Esophagus squamous epithelium (tissue), 4 donors: ENCODE measurements around the gene PTP4A1.

ENCODE experiments used
- CTCF ChIP-seq, 6 experiments: fragments of 450-650 bp in 4 of 6; fragments of 200-600 bp in 2 of 6; sonication (generic) in 2 of 6; IDR thresholded peaks; one replicate each; pipeline ENCODE4 v1.5.1; 2016 to 2019; ENCODE audit warnings: antibody characterized with exemption in 6 of 6, mild to moderate bottlenecking in 4 of 6, moderate library complexity in 4 of 6
- POLR2A ChIP-seq, 4 donors: fragments of 450-650 bp; IDR thresholded peaks; one replicate each; pipeline ENCODE4 v1.6.1; 2017; ENCODE audit warnings: antibody characterized with exemption in 4 of 4, mild to moderate bottlenecking in 4 of 4, moderate library complexity in 3 of 4

DNA sequence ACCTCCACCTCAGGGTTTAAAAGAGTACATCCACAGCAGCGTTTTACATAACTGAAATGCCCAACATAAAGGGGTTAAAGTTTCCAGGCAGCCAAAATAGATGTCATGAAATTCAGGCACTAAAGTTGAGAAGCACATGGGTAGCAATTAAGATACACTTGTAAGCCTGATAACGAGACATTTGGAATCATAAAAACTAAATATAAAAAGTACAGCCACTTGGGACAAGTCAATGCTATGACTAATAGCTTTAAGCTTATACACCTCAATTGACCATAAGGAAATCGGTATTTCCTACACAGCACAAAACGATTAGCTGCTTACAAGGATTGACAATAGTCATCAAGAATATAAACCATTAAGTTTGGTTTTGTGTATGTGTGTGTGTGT is 11.8 kb downstream of the PTP4A1 start:
- no peak for TF ChIP-seq CTCF (IDR thresholded peaks at IDR 0.05)
- no peak for TF ChIP-seq POLR2A (IDR thresholded peaks at IDR 0.05)
